Panc1 (cell line): ENCODE results near the gene PGA5. TPM values are rescaled to one million over a fixed set of nuclear protein-coding genes. Genes with fewer than 3 reads are reported as not detected.

Experiments used
- ATAC-seq: fragments of 200-7000 bp; cut with Tn5 transposase; 2 replicates; pipeline ENCODE4 v1.9.1; 2020; ENCODE audit warnings: mild to moderate bottlenecking, moderate library complexity
- BruUV-seq: library from RNA; stranded (reverse); fragments of 400-500 nt; replicated peaks from 2 replicates; lab custom pipeline; 2021; lab: Mats Ljungman, UMichigan
- CTCF ChIA-PET: fragments of 300-600 bp; sonication (Branson Sonifier 250); formaldehyde crosslinking; loops from one replicate; lab custom pipeline; 2022; ENCODE audit warnings: antibody characterized with exemption; lab: Charles Lee
- POLR2A ChIA-PET: fragments of 300-600 bp; sonication (Branson Sonifier 250); formaldehyde crosslinking; loops from one replicate; lab custom pipeline; 2022; ENCODE audit warnings: antibody characterized with exemption; lab: Charles Lee
- DNase-seq: peaks from one replicate; pipeline ENCODE4 v3.0.0-alpha.2; 2010; ENCODE audit warnings: low read depth, low spot score
- H3K27ac ChIP-seq: 2 replicates; pipeline ENCODE4 v1.5.1; 2011; ENCODE audit warnings: mild to moderate bottlenecking, low read length, inconsistent platforms
- H3K27me3 ChIP-seq: fragments of 200-500 bp; sonication (Bioruptor generic); 2 replicates; pipeline ENCODE4 v1.6.0; 2014; ENCODE audit warnings: low read length, inconsistent platforms; ENCODE audit not compliant: control insufficient read depth, insufficient read depth
- H3K36me3 ChIP-seq: fragments of 200-500 bp; sonication (Bioruptor generic); 2 replicates; pipeline ENCODE4 v1.5.1; 2014; ENCODE audit warnings: inconsistent platforms, mild to moderate bottlenecking, low read length, moderate library complexity; ENCODE audit not compliant: control insufficient read depth, insufficient read depth
- H3K4me1 ChIP-seq: 2 replicates; pipeline ENCODE4 v1.5.1; 2011; ENCODE audit warnings: inconsistent platforms, mild to moderate bottlenecking, low read length, moderate library complexity; ENCODE audit not compliant: control insufficient read depth, insufficient read depth
- H3K4me3 ChIP-seq, 2 experiments: 2 replicates each; pipeline ENCODE4 v1.5.1; 2011 to 2012; ENCODE audit warnings: low read depth in 2 of 2, low read length in 2 of 2, mild to moderate bottlenecking in 2 of 2, inconsistent platforms in 1 of 2, moderate library complexity in 1 of 2
- H3K9me3 ChIP-seq: fragments of 200-500 bp; sonication (Bioruptor generic); 2 replicates; pipeline ENCODE4 v1.5.1; 2014; ENCODE audit warnings: low read depth, mild to moderate bottlenecking, inconsistent platforms, low read length, moderate library complexity; ENCODE audit not compliant: control insufficient read depth, insufficient read depth
- CTCF ChIP-seq: fragments of 450-650 bp; IDR thresholded peaks from 2 replicates; pipeline ENCODE4 v1.5.1; 2017; ENCODE audit warnings: mild to moderate bottlenecking
- POLR2AphosphoS5 ChIP-seq: IDR thresholded peaks from 2 replicates; pipeline ENCODE4 v1.6.1; 2012; ENCODE audit warnings: mild to moderate bottlenecking, low read depth, low read length, moderate library complexity
- REST ChIP-seq, 2 experiments: IDR thresholded peaks; 2 replicates each; pipeline ENCODE4 v1.6.1; 2011 to 2012; ENCODE audit warnings: low read depth in 2 of 2, control low read depth in 1 of 2, low read length in 1 of 2, mild to moderate bottlenecking in 1 of 2, moderate library complexity in 1 of 2; ENCODE audit not compliant: insufficient read depth in 1 of 2
- SIN3A ChIP-seq: IDR thresholded peaks from 2 replicates; pipeline ENCODE4 v1.6.1; 2012; ENCODE audit warnings: low read depth, mild to moderate bottlenecking, low read length, moderate library complexity, borderline replicate concordance; ENCODE audit not compliant: insufficient read depth
- TCF7L2 ChIP-seq: IDR thresholded peaks from 2 replicates; pipeline ENCODE4 v1.6.1; 2011; ENCODE audit warnings: mild to moderate bottlenecking, low read depth, low read length, inconsistent platforms
- in situ Hi-C: cut with HindIII; loops from 2 replicates; pipeline ENCODE4 v1.10.0; 2016; ENCODE audit warnings: low sequenced_read_pairs, low pct_unique_long_range_greater_than_20kb
- intact Hi-C: fragments of 100-400 bp; cut with micrococcal nuclease; formaldehyde crosslinking; loops from one replicate; pipeline ENCODE4 v1.10.0; 2022; ENCODE audit not compliant: unreplicated experiment
- total RNA-seq: library from RNA; stranded (reverse); gene quantifications from one replicate; pipeline ENCODE4 v1.2.1, GENCODE V29; 2021; ENCODE audit not compliant: unreplicated experiment

The PGA5 gene
- total RNA-seq, 1 experiment from 2014 or later = not detected

- peak overlapping the region; percentile 48 to 62 for H3K4me3 ChIP-seq
Measured at GRCh38 chr11:61293867-61294716, 53.1 kb downstream of the PGA5 start.

More at GRCh38 chr11:61293867-61294716, 53.1 kb downstream of the PGA5 start:
- ChIA-PET POLR2A (interaction anchor here (0.6 to 0.7 kb wide), 2 partner anchors 68 to 129 kb away, joined by 9 to 11 read pairs; partner anchors contain the start of gene TMEM138), CTCF (no interaction called here)
- no peaks in the 10 kb centered on the region for H3K27me3 ChIP-seq
- no peak overlapping the region for H3K27ac ChIP-seq
- DNase-seq (no peak), ATAC-seq (peak; percentile 74)
- 0 out of 2 replicates have a peak, but pooled peaks cover 2% of the 10 kb centered on the region for H3K36me3 ChIP-seq
- in situ Hi-C loops (no loop called here), intact Hi-C loops (no loop called here)
- no peak for TF ChIP-seq CTCF
- TF ChIP-seq REST (IDR thresholded peaks at IDR 0.05; ENCODE audit: insufficient read depth in 1 of 2, low read depth in 2 of 2, low read length in 1 of 2) = no peak
- TF ChIP-seq SIN3A = no peak
- TF ChIP-seq POLR2AphosphoS5 = no peak
- peak; percentile 86 for TF ChIP-seq TCF7L2
- H3K9me3 ChIP-seq = no peaks in the 10 kb centered on the region
- no peaks in the 10 kb centered on the region for H3K4me1 ChIP-seq
- no TSS peak for BruUV-seq
